Superior temporal gyrus (tissue), 1 donor: ENCODE results near the gene RXRB.
"Not testable (repeated sequence)": the region's sequence is repeated elsewhere in the genome, so short reads cannot be mapped to it uniquely, and the experiment has no call there.

ENCODE experiments used
- DNase-seq: peaks from one replicate; pipeline ENCODE4 v3.0.0-alpha.2; 2016; ENCODE audit errors: extremely low spot score

Gene RXRB

DNA sequence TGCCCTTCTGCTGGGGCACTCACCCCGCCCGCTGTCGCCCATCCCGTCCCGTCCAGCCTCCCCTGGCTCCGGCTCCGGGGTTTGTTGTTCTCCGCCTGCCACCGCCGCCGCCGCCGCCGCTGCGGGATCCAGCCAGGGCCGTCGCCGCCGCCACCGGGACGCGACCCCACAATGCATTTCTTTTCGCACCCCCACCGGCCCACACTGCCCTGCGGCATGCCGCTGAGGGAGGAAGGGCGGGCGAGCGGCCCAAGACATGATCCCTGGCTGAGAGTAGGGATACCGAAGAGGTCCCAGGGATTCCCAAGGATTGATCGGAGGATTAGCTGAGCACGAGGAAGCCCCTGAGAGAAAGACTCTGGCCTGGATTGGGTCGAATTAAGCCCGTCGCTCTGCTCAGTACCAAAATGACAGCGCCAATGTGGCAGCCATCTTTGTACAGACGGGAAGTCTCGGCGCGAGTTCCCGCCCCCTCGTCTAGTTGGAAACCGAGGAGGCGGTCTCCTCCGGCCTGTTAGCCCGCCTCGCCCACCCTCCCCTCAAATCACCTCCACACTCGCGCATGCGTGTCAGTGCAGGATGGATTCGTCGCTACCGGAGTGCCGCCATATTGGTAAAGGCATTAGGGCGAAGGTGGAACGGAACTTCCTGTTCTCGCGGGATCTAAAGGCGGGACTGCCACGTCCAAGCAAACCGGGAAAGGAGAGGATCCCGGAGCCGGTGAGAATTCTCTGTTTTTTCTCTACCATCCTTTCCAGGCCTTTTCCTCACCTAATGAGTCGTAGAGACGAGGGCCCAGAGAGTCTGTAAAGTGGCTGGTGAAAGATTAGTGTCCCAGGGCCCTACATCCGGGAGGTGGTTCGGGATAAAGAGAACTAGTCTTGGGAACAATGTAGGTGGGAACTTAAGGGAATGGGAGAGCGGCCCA lies at the start of gene RXRB, which contains the start of gene SLC39A7:
Gene RXRB, minus strand, starts transcription at position 447 of the 928 bp plus-strand sequence. Its CDS starts 189 bp downstream, at position 258.
Gene SLC39A7, plus strand, starts transcription at position 649 of the 928 bp plus-strand sequence. CDS start 379 bp downstream, outside the sequence.
- peak; percentile 99 for DNase-seq

DNA sequence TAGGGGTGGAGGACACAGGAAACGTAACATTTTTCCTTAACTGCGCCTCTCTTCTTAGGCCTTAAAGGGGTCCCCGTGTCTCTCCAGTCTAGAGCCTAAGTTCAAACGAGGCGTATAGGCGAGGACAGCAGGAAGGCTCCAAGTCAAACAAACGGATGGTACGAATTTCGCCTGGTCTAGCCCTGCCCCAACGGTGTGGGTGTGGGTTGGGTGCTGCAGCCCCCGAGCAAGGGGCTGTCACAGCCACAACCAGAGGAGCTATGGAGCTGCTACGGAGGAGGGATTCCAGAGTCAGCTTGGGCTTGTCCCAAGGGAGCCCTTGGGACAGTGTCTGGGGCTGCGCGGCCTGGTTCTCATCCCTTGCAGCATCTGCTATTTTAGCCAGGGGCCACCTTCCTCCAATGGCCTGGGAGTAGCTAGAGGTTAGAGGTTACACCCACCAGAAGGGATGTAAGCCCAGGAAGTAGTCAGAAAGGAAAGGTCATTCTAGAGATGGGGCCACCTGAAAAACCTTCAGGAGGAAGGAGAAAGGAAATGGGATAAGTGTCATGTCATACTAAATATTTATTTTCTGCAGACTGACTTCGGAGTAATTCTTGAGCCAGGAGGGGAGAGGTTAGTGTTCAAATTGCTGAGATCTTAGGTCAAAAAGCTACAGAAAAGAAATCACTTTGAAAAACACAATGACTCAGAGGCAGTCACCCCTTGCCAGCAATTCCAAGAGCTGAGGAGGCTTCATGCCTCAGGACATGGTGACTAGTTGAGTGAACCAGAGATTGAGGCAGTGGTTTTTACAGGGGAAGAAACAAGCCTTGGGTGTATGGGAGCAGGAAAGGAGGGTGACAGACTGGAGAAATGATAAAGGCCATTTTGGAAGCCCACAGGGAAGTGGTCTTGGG lies 49.5 kb upstream of the RXRB start:
- no peak for DNase-seq

DNA sequence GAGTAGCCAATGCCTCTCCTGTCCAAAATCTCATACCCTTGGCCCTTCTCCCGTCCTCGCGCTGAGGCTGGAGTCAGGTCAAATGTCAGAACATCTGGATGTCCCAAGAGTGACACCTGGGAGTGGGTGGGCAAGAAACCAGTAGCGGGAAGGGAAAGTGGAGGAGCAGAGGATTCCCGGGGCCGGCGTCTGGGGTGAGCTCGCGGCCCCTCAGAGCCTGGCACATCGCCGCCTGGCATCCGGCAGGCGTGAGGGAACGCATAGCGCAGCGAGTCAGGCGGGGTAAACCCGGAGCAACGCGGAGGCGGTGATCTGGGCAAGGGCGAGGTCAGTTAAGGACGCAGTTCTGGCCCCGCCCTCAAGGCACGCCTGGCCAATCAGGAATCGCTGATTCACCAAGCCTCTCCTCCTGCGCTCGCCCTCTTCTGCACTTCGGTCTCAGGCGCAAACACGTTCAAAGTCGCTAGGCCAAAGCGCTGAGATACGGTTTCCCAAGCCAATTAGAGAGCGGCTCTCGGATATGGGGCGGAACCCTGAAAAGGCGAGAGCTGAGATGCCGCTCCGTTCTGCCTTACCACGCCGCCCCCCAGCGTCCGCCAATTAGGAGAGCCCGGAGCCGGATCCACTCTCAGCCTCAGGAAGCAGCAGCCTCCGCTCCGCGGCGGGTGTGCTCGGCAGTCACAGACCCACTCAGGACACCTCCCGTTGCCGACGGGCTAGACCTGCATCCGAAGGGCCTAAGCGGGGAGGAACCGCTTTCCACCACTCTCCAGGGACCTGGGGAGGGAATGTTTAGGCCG lies 48.7 kb upstream of the RXRB start:
- peak; percentile 99 for DNase-seq

DNA sequence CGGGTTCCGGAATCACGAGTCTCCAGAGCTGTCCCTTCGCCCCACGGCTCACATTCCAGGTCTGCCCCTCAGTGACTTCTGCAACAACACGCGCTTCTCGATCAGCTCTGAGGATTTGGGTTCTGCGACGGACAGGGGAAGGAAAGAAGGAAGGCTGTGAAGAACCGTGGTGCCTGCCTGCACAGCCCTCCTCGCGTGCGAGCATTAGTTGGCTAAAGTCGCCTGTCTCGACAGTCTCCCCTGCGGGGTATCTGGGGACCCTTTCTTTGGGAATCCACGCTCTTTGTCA lies 48.1 kb upstream of the RXRB start:
- DNase-seq, result no peak

DNA sequence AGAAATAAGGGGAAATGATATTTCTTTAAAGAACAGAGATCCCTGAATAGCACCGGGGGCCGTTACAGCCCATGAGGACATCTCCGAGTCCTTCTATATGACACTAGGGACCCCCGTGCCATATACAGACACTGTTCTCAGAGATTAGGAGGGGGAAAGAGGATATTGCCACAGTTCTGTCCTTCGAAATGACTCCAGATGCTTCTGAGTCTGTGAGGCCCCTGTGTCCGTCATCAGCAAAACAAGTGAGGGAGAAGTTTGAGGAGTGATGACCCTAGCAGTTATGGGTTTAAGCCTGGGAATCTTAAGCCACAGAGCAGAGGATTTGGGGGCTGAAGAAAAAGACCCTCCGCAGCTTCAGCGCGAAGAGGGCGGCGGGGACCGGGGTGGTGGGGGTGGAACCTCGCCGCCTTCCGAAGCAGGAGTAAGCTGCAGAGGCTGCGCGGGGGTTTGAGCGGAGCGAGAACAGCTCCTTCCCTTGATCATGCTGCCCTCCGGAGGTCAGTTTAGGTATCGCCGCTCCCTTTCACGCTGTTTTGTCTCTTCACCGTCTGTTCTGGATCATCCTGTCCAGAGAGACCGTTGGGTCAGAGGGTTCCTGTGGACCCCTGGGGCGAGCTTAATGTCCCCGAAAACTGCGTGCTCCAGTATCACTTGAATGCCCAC lies 47.6 kb upstream of the RXRB start:
- peak; percentile 97 for DNase-seq

DNA sequence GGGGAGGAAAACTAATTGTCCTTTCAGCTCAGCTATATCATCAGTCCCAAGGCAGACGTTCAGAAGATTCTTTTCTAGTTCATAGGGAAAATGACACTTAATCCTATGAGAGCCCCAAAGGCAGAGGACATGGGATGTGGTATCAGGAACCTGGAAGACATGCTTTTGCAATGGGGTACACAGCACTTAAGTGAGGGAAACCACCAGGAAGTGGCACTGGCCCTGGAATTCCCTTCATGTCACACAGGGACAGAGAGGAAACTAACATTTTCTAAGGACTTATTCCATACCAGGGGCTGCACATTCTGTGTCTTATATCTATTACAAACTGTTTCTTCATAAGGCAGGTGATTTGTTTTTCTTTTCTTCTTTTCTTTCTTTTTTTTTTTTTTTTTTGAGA lies 43.0 kb upstream of the RXRB start:
- no peak for DNase-seq

DNA sequence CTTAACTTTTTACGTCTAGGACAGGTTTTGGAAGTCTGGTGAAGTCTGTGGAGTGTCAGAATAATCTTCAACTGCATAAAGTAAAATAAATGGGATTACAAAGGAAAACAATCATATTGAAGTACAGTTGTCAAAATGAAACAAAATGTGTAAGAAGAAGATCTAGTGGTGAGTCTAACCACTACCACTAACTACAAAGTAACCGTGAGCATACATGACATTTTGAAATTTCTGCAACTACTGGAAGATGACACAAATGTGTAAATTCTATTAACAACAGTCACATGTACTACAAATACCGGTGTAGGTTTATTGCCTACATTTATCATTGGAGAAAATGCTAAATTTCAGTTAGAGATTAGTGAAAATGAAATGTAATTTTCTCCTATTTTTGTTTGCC lies 41.5 kb upstream of the RXRB start:
- DNase-seq, result no peak

DNA sequence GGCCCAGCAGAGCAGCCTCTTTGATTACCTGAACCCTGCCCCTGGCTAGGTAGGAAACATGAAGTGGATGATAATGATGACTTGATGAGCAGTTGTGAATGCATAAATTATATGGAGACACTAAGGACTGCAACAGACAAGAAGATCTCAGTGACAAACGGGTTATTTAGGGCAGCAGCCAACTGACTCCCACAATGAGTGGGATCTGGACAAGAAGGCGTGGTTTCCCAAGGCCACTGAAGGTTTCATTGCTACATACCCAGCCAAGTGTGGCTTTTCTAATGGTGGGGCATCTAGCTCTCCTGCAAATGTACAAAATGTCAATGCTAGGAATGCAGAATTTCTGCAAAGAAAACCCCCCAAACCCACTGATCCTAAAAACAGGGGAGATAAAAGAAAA lies 37.3 kb upstream of the RXRB start:
- DNase-seq, result no peak

DNA sequence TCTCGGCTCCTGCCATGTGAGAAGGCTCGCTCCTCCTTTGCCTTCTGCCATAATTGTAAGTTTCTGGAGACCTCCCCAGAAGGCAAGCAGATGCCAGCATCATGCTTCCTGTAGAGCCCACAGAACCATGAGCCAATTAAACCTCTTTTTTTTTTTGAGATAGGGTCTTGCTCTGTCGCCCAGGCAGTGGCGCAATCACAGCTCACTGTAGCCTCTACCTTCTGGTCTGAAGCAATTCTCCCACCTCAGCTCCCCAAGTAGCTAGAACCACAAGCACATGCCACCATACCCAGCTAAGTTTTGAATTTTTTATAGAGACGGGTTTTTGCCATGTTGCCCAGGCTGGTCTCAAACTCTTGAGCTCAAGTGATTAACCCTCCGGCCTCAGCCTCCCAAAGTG lies 36.4 kb upstream of the RXRB start:
- DNase-seq, result no peak

DNA sequence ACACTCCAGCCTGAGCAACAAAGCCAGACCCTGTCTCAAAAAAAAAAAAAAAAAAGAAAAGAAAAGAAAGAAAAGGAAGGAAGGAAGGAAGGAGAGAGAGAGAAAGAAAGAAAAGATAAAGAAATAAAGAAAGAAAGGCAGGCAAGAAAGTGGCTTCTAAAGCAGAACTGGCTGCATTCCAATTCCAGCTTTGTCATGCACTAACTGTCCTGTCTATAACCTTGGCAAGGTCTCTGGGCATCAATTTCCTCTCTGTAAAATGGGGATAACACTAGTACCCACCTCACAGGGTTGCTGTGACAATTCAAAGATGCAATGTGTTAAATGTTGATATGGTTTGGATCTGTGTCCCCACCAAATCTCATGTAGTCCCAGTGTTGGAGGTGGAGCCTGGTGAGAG lies 35.9 kb upstream of the RXRB start:
- DNase-seq, result no peak

DNA sequence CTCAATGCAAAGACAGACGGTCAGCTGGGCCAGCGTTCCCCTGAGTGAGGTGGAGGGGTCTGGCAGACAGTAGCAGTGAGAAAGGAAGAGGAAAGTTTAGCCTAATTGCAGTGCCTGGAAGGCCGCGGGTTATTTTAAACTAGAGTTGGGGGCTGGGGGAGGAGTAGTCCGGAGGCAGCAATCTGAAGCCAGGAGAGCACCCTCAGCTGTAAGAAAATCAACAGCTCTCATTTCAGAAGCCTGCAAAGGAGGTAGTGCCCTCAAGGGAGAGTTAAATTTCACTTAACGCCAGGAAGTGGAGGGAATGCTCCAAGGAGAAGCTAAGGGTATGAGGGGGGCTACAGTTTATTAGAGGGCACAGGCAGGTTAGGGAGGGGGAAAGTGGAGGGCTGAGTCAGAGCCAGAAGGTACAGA lies 34.8 kb upstream of the RXRB start:
- no peak for DNase-seq

DNA sequence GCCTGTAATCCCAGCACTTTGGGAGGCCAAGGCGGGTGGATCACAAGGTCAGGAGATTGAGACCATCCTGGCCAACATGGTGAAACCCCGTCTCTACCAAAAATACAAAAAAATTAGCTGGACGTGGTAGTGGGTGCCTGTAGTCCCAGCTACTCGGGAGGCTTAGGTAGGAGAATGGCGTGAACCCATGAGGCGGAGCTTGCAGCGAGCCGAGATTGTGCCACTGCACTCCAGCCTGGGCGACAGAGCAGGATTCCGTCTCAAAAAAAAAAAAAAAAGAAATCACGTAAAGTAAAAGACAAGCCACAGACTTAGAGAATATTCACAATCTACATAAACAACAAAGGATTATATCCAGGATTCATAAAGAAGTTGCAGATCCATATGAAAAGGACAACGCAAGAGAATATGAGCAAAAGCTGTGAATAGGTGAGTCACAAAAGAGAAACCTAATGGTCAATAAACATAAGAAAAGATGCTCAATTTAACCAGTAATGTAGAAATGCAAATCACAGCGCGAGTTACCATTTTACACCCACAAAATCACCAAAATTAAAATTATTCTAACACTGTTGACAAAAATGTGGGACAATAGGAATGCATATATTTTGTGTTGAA lies 26.1 kb upstream of the RXRB start:
- not testable (repeated sequence) for DNase-seq

DNA sequence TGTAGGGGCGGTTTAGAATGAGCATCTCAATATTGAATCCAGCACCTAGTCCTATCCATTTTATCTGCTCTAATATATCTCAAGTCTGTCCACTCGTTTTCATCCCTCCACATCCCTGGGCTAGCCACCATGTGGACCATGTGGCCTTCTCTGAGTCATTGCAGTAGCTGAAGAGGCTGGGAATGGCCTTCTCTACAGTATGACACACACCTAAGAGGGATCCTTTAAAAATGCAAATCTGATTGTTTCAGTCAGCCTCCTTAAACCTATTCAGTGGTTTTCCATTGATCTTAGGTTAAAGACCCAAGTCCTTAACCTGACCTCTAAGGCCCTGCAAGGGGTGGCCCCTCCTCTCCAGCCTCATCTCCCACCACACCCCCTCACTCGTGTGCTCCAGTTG lies 17.2 kb upstream of the RXRB start:
- DNase-seq, result no peak

DNA sequence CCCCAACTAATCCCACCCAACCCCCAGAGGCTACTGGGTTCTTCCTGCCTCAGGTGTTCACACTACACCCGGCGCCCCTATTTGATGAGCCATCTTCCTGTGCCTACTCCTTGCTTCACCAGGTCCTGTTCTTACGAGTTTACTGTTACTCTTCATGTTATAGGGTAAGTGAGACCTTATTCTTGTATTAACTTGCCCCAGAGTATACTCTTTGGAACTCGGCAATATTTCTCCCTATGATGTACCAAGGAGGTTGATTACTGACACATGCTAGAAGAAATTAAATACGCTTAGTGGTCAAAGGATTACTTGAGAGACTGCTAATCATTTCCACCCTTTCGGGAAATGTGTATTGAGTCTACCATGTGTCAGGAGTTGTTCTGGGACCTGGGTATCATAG lies 16.8 kb upstream of the RXRB start:
- no peak for DNase-seq

DNA sequence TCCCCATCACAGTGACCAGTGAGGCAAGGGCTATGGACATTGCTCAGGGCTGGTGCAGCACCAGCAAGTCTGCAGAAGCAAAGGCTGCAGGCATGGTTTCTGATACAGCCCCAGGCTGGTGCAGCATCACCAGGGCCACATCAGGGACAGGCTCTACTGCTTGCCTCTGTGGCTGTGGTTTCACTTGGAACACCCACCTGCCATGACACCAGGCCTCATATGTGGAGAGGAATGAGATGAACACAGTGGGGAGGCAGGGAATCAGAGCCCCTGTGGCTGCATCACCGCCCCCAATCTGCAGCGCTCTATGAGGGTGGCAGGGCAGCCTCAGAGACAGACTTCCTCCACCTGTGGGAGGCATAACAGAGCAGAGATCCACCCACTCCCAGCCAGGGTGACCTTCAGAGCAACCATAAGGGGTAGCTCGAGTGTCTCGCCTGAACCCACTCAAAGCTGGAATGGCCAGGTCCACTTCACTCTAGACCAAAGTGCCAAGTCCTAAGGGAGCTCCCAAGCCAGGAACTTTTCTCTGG lies 15.7 kb upstream of the RXRB start:
- no peak for DNase-seq

DNA sequence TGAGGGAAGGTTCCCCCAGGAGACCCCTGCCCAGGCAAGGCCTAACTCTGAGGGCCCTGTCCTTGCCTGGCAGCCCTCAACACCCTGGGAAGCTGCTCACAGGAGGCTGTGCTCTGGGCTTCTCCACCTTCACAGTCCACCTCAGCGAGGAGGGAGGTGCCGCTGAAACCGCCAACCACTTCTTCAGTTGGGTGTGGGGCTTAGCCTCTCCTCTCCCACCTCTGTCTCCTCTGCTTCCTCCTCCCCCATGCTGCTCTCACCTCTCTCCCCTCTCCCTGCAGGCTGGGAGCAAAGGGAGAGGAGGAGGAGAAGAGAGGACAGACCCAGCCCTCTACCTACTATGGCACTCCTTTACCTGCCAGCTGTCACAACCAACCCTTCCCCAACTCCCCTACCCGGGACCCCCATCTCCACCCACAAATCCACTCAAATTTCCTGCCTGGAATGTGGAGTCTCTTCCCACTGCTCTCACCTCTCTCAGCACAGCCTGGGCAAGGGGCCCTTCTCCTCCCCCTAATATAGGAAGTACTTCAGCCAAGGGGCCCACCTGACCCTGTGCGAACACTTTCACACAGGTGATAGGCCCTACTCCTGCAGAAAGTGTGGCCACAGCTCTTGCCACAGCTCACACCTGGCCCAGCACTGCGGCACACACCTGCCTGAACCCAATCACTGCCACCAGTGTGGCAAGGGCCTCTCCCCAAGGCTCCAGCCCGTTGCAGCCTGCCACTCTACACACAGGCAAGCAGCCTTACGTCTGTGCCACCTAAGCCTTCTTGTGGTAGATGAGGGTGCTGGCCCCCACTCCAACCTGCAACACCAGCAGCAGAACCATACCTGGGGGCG lies 15.0 kb upstream of the RXRB start:
- no peak for DNase-seq

DNA sequence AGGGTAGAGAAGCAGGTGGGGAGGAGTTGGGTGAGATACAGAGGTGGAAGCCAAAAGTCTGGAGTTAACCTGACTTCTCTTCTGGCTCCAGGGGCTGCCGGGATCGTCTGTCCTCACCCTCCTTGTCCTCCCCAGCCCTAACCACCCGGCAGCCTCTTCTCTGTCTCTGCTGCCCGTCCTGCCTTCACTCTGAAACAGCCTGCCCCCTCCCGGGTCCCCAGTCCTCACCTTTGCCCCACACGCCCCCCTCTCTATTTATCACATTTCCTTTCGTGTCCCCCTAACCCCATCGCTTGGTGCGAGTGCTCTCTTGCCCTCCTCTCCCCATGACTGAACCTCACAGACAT lies 13.5 kb upstream of the RXRB start:
- no peak for DNase-seq

DNA sequence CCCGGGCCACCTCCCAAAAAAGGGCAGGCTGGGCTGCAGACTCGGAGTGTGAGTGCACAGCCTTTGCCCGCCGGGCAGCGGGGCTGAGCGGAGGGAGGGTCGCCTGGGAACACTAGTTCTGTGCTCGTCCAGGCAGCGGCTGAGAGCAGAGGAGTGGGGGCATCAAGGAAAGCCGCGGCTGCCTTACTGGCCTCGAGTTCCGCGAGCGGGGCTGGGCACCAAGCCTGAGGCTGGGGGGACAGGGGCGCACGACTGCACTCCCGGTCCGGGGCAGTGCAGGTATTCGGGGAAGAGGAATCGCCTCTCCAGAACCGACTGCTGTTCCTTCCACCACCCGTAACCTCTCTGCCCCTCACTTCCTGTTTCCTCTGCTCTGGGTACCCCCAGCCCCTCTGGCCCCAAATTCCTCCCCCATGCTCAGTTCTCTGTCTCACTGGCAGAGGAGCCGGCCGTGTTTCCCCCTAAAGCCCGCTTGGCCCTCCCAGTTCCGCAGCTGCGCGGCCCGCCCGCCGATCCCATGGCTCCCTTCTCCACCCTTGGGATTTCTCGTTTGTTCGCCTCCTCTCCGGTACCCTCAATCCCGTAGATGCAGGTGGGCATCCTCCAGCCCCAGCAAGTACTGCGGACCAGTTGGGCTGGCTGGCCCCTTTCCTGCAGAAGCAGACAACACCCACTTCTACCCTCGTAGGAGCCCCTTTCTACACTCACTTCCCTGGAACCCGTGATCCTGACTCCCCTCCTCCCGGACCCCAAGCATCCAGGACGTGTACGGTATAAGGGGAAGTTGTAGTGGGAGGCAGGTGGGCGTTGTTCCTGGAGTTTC lies 12.9 kb upstream of the RXRB start:
- no peak for DNase-seq

DNA sequence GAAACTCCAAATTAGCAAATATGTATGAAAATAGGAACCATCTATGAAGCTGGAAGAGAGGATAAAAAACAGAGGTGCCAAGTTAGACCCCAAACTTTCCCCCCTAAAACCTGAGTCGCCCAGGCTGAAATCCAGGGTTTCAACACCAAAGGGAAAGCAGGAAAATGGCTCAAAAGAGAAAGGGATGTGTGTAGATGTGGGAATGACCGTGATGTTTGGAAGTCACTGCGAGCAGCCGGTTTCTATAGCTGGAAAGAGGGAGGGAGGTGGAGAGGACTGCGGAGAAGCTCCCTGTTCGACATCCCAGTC lies 12.3 kb upstream of the RXRB start:
- no peak for DNase-seq
